Thyroid gland (tissue), 4 donors: Measurements from ENCODE around the gene ABCD3. TPM values are rescaled to one million over a fixed set of nuclear protein-coding genes. Genes with fewer than 3 reads are reported as not detected.

Experiments
- DNase-seq, 2 donors: peaks; one replicate each; pipeline ENCODE4 v3.0.0-alpha.2; 2019
- H3K27ac ChIP-seq, 3 donors: fragments of 200-600 bp; sonication (generic); 1 replicate in 2 of 3; 2 replicates in 1 of 3; pipeline ENCODE4 v1.5.1; 2016 to 2019; ENCODE audit warnings: mild to moderate bottlenecking in 1 of 3, moderate library complexity in 1 of 3
- H3K27me3 ChIP-seq: fragments of 200-600 bp; sonication (generic); one replicate; pipeline ENCODE4 v1.5.1; 2019
- H3K36me3 ChIP-seq, 2 donors: fragments of 200-600 bp; sonication (generic); one replicate each; pipeline ENCODE4 v1.5.1; 2016 to 2019
- H3K4me1 ChIP-seq, 2 donors: fragments of 200-600 bp; sonication (generic); one replicate each; pipeline ENCODE4 v1.5.1; 2017 to 2019
- H3K4me3 ChIP-seq, 3 donors: fragments of 200-600 bp; sonication (generic); replicated peaks in 1 of 3; 1 replicate in 2 of 3; 2 replicates in 1 of 3; pipeline ENCODE4 v1.5.1; 2016; ENCODE audit warnings: mild to moderate bottlenecking in 1 of 3
- H3K9me3 ChIP-seq: fragments of 200-600 bp; sonication (generic); one replicate; pipeline ENCODE4 v1.5.1; 2017
- CTCF ChIP-seq, 6 experiments: fragments of 200-600 bp in 3 of 6; fragments of 450-650 bp in 3 of 6; sonication (generic) in 3 of 6; IDR thresholded peaks; one replicate each; pipeline ENCODE4 v1.5.1; 2016 to 2019; ENCODE audit warnings: antibody characterized with exemption in 6 of 6, mild to moderate bottlenecking in 2 of 6, inconsistent platforms in 1 of 6, moderate library complexity in 1 of 6
- POLR2A ChIP-seq, 2 donors: fragments of 450-650 bp; IDR thresholded peaks; one replicate each; pipeline ENCODE4 v1.6.1; 2017; ENCODE audit warnings: antibody characterized with exemption in 2 of 2, mild to moderate bottlenecking in 2 of 2, moderate library complexity in 1 of 2
- WGBS, 2 donors: methylation state at CpG; one replicate each; pipeline ENCODE4 v1.1.5; 2017; 5-methylcytosine and 5-hydroxymethylcytosine counted together
- intact Hi-C: fragments of 100-400 bp; cut with DNase I; formaldehyde crosslinking; loops from one replicate; pipeline ENCODE4 v1.15.1; 2023
- total RNA-seq, 4 donors: library from RNA; depleted of rRNA; stranded (reverse); fragments of >200 nt; gene quantifications; one replicate each; pipeline ENCODE4 v1.2.3, GENCODE V29; 2016

The ABCD3 gene
- total RNA-seq, 4 donors from 2014 or later: 45.3 to 52.1 (median 49.2) TPM

DNA sequence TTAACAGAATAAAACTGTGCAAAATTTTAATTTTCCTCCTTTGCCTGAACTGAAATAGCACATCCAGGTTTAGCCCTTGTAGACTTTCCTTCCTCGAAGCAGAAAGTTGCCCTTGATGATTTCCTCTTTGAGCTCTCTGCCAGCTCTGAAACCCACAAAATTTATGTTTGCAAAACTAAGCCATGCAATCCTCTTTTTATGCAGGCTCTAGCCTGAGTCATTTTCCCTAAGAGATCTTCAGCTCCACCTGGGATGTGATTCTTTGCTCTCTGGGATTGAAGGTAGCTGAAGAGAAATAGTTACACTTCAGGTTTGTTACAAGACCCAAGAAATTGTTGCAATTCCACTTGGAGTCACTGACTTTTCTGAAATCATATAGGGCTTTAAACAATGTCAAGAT, 124.8 kb downstream of the ABCD3 start:
- H3K9me3 ChIP-seq: no peaks in the 10 kb centered on the region
- peak overlapping the region in 1 of 3 donors; percentile 84 for H3K4me3 ChIP-seq
- H3K27ac ChIP-seq: peak overlapping the region; percentile 71 to 93 (median 86)
- DNase-seq: no peak
- no peaks in the 10 kb centered on the region for H3K27me3 ChIP-seq
- no peak for TF ChIP-seq POLR2A (IDR thresholded peaks at IDR 0.05)
- no peak for TF ChIP-seq CTCF (IDR thresholded peaks at IDR 0.05)
- 39 to 43% methylated on average over 1 of the region's 1 CpG for WGBS, 2 donors
- intact Hi-C loops: no loop called here
- H3K36me3 ChIP-seq: peaks cover 0 to 5% of the 10 kb centered on the region in 2 donors
- peaks cover 16 to 20% of the 10 kb centered on the region in 2 donors for H3K4me1 ChIP-seq

DNA sequence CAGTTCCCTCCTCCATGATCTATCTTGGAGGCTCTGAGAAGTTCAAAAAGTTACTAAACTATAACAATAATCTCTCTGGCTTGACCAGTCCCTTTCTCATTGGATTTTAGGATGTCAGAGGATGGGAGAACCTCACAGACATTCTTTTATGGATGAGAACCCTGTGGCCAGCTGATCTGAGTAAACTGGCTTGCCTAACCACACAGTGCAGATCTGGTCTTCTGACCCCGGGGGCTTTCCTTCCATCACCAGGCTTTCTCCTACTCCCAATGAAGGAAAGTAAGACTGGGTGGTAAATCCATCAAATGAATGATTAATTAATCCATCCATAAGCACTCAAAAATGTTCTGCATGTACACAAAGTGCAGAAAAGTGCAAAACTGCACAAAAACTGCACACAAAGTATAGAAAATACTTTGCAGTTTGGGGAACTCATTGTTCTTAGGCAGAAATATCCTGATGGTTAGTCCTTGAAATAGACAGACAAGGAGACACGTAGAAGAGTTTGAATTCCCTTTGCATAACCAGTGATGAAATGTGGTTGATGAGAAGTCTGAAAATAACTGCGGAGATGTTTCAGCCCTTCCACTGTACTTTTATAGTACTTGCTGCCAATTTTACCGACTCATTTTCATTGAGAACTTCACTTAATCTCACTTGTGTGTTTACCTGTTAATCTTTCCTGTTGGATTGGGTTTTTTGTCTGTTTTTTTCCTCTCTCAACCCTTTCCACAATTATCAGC, 125.9 kb downstream of the ABCD3 start:
- intact Hi-C loops: no loop called here
- no peak overlapping the region for H3K4me3 ChIP-seq
- no peaks in the 10 kb centered on the region for H3K36me3 ChIP-seq
- TF ChIP-seq CTCF (IDR thresholded peaks at IDR 0.05): no peak
- no peak for TF ChIP-seq POLR2A (IDR thresholded peaks at IDR 0.05)
- no peaks in the 10 kb centered on the region for H3K27me3 ChIP-seq
- WGBS, 2 donors: 77 to 83% methylated on average over 4 of the region's 4 CpGs
- DNase-seq: no peak
- H3K4me1 ChIP-seq: peaks cover 8 to 12% of the 10 kb centered on the region in 2 donors
- H3K27ac ChIP-seq: peak overlapping the region; percentile 1 to 42 (median 41)
- H3K9me3 ChIP-seq: no peaks in the 10 kb centered on the region

DNA sequence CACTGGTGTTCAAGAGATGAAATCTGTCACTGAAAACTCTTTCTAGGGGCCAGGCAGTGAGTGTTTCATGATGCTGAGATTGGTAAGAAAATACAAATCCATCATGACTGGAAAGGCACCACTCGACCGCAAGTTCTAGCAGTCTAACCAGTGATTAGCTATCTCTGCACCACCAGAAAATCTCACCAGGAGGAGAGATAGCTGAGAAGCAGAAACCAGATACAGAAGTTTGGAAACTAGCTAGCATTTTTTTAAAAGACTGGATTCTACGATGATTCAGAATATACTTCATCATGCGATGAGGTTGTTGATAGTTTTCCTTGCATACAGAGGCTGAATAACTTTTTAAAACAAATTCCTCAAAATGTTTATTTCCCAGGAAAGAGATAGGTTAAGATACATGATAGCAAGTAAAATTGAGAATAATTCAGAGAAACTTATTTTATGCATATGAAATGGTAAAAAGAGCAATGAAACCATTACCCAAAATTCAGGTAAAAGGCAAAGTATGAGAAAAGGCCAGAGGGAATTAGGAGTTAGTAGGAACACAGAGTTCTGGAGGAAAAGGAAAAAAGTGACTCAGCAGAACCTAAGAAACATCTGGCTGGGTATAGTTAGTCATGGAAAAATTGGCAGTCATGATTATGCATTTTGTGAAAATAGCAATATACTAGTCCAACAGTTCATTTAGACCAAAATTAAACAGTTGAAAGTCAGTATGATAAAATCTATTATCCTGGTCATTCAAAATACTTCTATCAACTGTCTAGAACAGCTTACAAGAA, 126.7 kb downstream of the ABCD3 start:
- H3K4me3 ChIP-seq: no peak overlapping the region
- no peaks in the 10 kb centered on the region for H3K9me3 ChIP-seq
- 87 to 92% methylated on average over 4 of the region's 4 CpGs for WGBS, 2 donors
- H3K27me3 ChIP-seq: no peaks in the 10 kb centered on the region
- intact Hi-C loops: no loop called here
- H3K4me1 ChIP-seq: peaks cover 5 to 9% of the 10 kb centered on the region in 2 donors
- H3K27ac ChIP-seq: peak overlapping the region; percentile 18 to 42 (median 41)
- DNase-seq: no peak
- TF ChIP-seq CTCF (IDR thresholded peaks at IDR 0.05) (no peak), POLR2A (IDR thresholded peaks at IDR 0.05) (no peak)
- no peaks in the 10 kb centered on the region for H3K36me3 ChIP-seq

GRCh38 chr1:94549706-94550105, 131.5 kb downstream of the ABCD3 start:
- H3K36me3 ChIP-seq: no peaks in the 10 kb centered on the region
- DNase-seq: no peak
- WGBS, 2 donors: 81 to 86% methylated on average over 5 of the region's 5 CpGs
- H3K27me3 ChIP-seq: no peaks in the 10 kb centered on the region
- TF ChIP-seq POLR2A (IDR thresholded peaks at IDR 0.05) (no peak), CTCF (IDR thresholded peaks at IDR 0.05) (no peak)
- H3K4me3 ChIP-seq: no peak overlapping the region
- intact Hi-C loops: no loop called here
- peak overlapping the region; percentile 77 to 93 (median 85) for H3K27ac ChIP-seq
- peaks cover 36 to 50% of the 10 kb centered on the region in 2 donors for H3K4me1 ChIP-seq
- H3K9me3 ChIP-seq: no peaks in the 10 kb centered on the region

DNA sequence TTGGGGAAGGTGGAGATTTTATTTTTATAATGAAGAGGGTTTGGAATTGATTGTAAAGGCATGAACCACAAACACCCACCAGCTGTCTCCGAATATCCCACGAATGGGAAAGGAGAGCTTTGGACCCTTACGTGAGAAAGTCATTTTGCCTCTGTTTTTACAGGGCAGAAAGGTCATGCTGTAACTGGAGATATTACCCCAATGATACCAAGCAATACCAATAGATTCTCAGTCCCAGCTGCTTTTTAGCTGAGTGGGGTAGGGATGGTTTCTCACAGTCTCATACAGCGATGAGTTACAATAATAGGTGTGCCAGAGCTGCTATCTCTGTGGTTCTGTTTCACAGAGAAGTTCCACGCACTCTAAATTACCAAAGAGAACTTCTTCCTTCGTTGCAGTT, 132.2 kb downstream of the ABCD3 start:
- no peaks in the 10 kb centered on the region for H3K27me3 ChIP-seq
- no peaks in the 10 kb centered on the region for H3K36me3 ChIP-seq
- no peak for DNase-seq
- peak in 1 of 6 experiments; percentile 2 for TF ChIP-seq CTCF (IDR thresholded peaks at IDR 0.05)
- TF ChIP-seq POLR2A (IDR thresholded peaks at IDR 0.05): no peak
- peak overlapping the region; percentile 77 to 93 (median 85) for H3K27ac ChIP-seq
- intact Hi-C loops: no loop called here
- H3K9me3 ChIP-seq: no peaks in the 10 kb centered on the region
- H3K4me1 ChIP-seq: peaks cover 36 to 50% of the 10 kb centered on the region in 2 donors
- no peak overlapping the region for H3K4me3 ChIP-seq
- 71 to 73% methylated on average over 6 of the region's 6 CpGs for WGBS, 2 donors
